OCI-LY3 (cell line): ENCODE results near the gene XPNPEP2.
A peak's percentile ranks its signal among the peaks of the same experiment; 100 is the strongest.

Source experiments
- H2AFZ ChIP-seq: fragments of 200-600, 300-600 bp; shearing (Covaris generic); 2 replicates; pipeline ENCODE4 v1.6.0; 2014; ENCODE audit warnings: antibody characterized with exemption, low read depth, low read length
- H3K27ac ChIP-seq: fragments of 200-600, 300-600 bp; sonication (generic); 2 replicates; pipeline ENCODE4 v1.5.1; 2014; ENCODE audit warnings: mild to moderate bottlenecking, low read length, moderate library complexity, mixed read lengths
- H3K27me3 ChIP-seq: fragments of 200-600, 300-600 bp; sonication (generic); 2 replicates; pipeline ENCODE4 v1.6.1; 2014; ENCODE audit warnings: low read depth, low read length, mixed read lengths
- H3K36me3 ChIP-seq: fragments of 200-600, 300-600 bp; sonication (generic); replicated peaks from 2 replicates; pipeline ENCODE3; 2014; ENCODE audit warnings: low read depth, low read length, mixed read lengths
- H3K4me1 ChIP-seq: fragments of 300-600, 200-600 bp; sonication (generic); 2 replicates; pipeline ENCODE4 v1.6.1; 2014; ENCODE audit warnings: low read length, mixed read lengths
- H3K4me2 ChIP-seq: fragments of 200-600, 300-600 bp; sonication (generic); 2 replicates; pipeline ENCODE4 v1.6.1; 2014; ENCODE audit warnings: low read length, mixed read lengths
- H3K4me3 ChIP-seq: fragments of 300-600, 200-600 bp; sonication (generic); 2 replicates; pipeline ENCODE4 v1.5.1; 2014; ENCODE audit warnings: antibody characterized with exemption, mild to moderate bottlenecking, low read length, moderate library complexity
- H3K79me2 ChIP-seq: fragments of 300-600, 200-600 bp; shearing (Covaris generic); 2 replicates; pipeline ENCODE4 v1.6.1; 2014; ENCODE audit warnings: mild to moderate bottlenecking, low read length, mixed read lengths
- H3K9ac ChIP-seq: fragments of 300-600, 200-600 bp; shearing (Covaris generic); 2 replicates; pipeline ENCODE4 v1.6.0; 2014; ENCODE audit warnings: mild to moderate bottlenecking, low read length, moderate library complexity
- H3K9me3 ChIP-seq: fragments of 200-600, 300-600 bp; shearing (Covaris generic); 2 replicates; pipeline ENCODE4 v1.6.1; 2014; ENCODE audit warnings: low read length, mixed read lengths; ENCODE audit not compliant: insufficient read depth
- H4K20me1 ChIP-seq: fragments of 200-600, 300-600 bp; sonication (generic); 2 replicates; pipeline ENCODE4 v1.6.1; 2016; ENCODE audit warnings: low read length, mixed read lengths; ENCODE audit not compliant: insufficient read depth
- CTCF ChIP-seq: fragments of 200-600, 300-600 bp; sonication (generic); IDR thresholded peaks from 2 replicates; pipeline ENCODE4 v1.5.1; 2014; ENCODE audit warnings: antibody characterized with exemption, low read length, low read depth
- EZH2phosphoT487 ChIP-seq: fragments of 200-600 bp; shearing (Covaris generic); IDR thresholded peaks from 2 replicates; pipeline ENCODE4 v1.6.1; 2018; ENCODE audit warnings: antibody characterized with exemption, mixed run types, low read depth

Gene XPNPEP2

GRCh38 chrX:129748305-129748704 lies 9.5 kb downstream of the XPNPEP2 start:
- no peaks in the 10 kb centered on the region for H3K27me3 ChIP-seq
- H3K4me2 ChIP-seq = no peak overlapping the region
- H2AFZ ChIP-seq = no peak overlapping the region
- no peak overlapping the region for H3K27ac ChIP-seq
- H4K20me1 ChIP-seq = no peaks in the 10 kb centered on the region
- no peak overlapping the region for H3K9ac ChIP-seq
- H3K9me3 ChIP-seq = no peaks in the 10 kb centered on the region
- no peaks in the 10 kb centered on the region for H3K36me3 ChIP-seq
- no peak for TF ChIP-seq EZH2phosphoT487
- TF ChIP-seq CTCF = no peak
- H3K4me3 ChIP-seq = no peak overlapping the region
- H3K4me1 ChIP-seq = no peaks in the 10 kb centered on the region
- H3K79me2 ChIP-seq = no peaks in the 10 kb centered on the region

GRCh38 chrX:129749069-129749468 lies 10.3 kb downstream of the XPNPEP2 start:
- Histone ChIP-seq H3K9ac (no peak overlapping the region), H3K27ac (no peak overlapping the region), H2AFZ (no peak overlapping the region), H3K79me2 (no peaks in the 10 kb centered on the region), H4K20me1 (no peaks in the 10 kb centered on the region), H3K36me3 (no peaks in the 10 kb centered on the region), H3K27me3 (no peaks in the 10 kb centered on the region), H3K4me1 (peaks cover under 1% of the 10 kb centered on the region), H3K4me3 (no peak overlapping the region), H3K9me3 (no peaks in the 10 kb centered on the region), H3K4me2 (no peak overlapping the region)
- TF ChIP-seq EZH2phosphoT487 (no peak), CTCF (no peak)

- Histone ChIP-seq H3K27ac (no peak overlapping the region), H4K20me1 (no peaks in the 10 kb centered on the region), H3K27me3 (no peaks in the 10 kb centered on the region), H3K4me3 (no peak overlapping the region), H3K4me2 (no peak overlapping the region), H3K4me1 (peaks cover 9% of the 10 kb centered on the region), H2AFZ (no peak overlapping the region), H3K79me2 (no peaks in the 10 kb centered on the region), H3K9ac (no peak overlapping the region), H3K9me3 (no peaks in the 10 kb centered on the region), H3K36me3 (no peaks in the 10 kb centered on the region)
- TF ChIP-seq EZH2phosphoT487 = no peak
- no peak for TF ChIP-seq CTCF
Measured at GRCh38 chrX:129750971-129751370, 12.2 kb downstream of the XPNPEP2 start.

- H2AFZ ChIP-seq = peak overlapping the region; percentile 83; the same call in 1 of the 2 replicates
- no peaks in the 10 kb centered on the region for H3K27me3 ChIP-seq
- no peak overlapping the region for H3K9ac ChIP-seq
- H3K4me3 ChIP-seq = peak overlapping the region; percentile 58
- H3K4me2 ChIP-seq = peak overlapping the region; percentile 58
- no peaks in the 10 kb centered on the region for H3K36me3 ChIP-seq
- no peaks in the 10 kb centered on the region for H4K20me1 ChIP-seq
- H3K4me1 ChIP-seq = peaks cover 25% of the 10 kb centered on the region
- H3K9me3 ChIP-seq = no peaks in the 10 kb centered on the region
- no peaks in the 10 kb centered on the region for H3K79me2 ChIP-seq
- no peak overlapping the region for H3K27ac ChIP-seq
- TF ChIP-seq CTCF (peak; percentile 63), EZH2phosphoT487 (no peak)
Measured at GRCh38 chrX:129754056-129755024, 15.6 kb downstream of the XPNPEP2 start.
